Measurements from ENCODE around the gene GPI.

- TF ChIP-seq SIN3A (IDR thresholded peaks at IDR 0.05; ENCODE audit: borderline replicate concordance, low read depth, low read length) = no peak
- no peak for TF ChIP-seq TAF1 (CRISPR knock-in tag; IDR thresholded peaks at IDR 0.05)
- no peak for TF ChIP-seq CTCF (CRISPR knock-in tag; IDR thresholded peaks at IDR 0.05)
- no peak for TF ChIP-seq CC2D1A (CRISPR knock-in tag; IDR thresholded peaks at IDR 0.05)
Measured at GRCh38 chr19:34386645-34387445, 21.8 kb downstream of the GPI start.
